K562 (cell line): ENCODE measurements around the gene FLRT1. TPM values are rescaled to one million over a fixed set of nuclear protein-coding genes. Genes with fewer than 3 reads are reported as not detected.

Experiments
- ATAC-seq: fragments of 200-7000 bp; cut with Tn5 transposase; 3 replicates; pipeline ENCODE4 v1.9.1; 2020; ENCODE audit warnings: moderate library complexity
- BruUV-seq: library from RNA; stranded (reverse); fragments of 400-500 nt; replicated peaks from 2 replicates; lab custom pipeline; 2021; lab: Mats Ljungman, UMichigan
- CTCF ChIA-PET: fragments of 300-600 bp; formaldehyde crosslinking; extraction: SDS; loops from one replicate; lab custom pipeline; 2021; ENCODE audit warnings: low intra/inter-chr PET ratio; lab: Yijun Ruan, JAX
- POLR2A ChIA-PET: fragments of 300-600, 350-650 bp; sonication (Branson Sonifier 250); formaldehyde crosslinking; extraction: SDS; loops from one replicate; lab custom pipeline; 2021; ENCODE audit warnings: antibody characterized with exemption, inconsistent platforms; lab: Yijun Ruan, JAX
- DNase-seq, 4 experiments: peaks; one replicate each; pipeline versions ENCODE4 v3.0.0 to v3.0.0-alpha.2; 2011 to 2018; ENCODE audit warnings: low spot score in 3 of 4, mixed read lengths in 3 of 4; ENCODE audit errors: extremely low read depth in 1 of 4
- FAIRE-seq: peaks from 2 replicates; lab custom pipeline; 2011; peaks lifted over from hg19 to GRCh38; lab: Jason Lieb, UNC
- H2AFZ ChIP-seq: 2 replicates; pipeline ENCODE4 v1.6.0; 2011; ENCODE audit warnings: low read depth, low read length, control low read depth, inconsistent platforms
- H3K27ac ChIP-seq: fragments of 200-600 bp; 3 replicates; pipeline ENCODE4 v1.8.0; 2011; ENCODE audit warnings: low read depth, mild to moderate bottlenecking, control low read depth, inconsistent platforms, low read length, moderate library complexity, mixed read lengths; ENCODE audit errors: extremely low read depth
- H3K27me3 ChIP-seq, 2 experiments: fragments of 300-600 bp in 1 of 2; 2 replicates in 1 of 2; 3 replicates in 1 of 2; pipeline versions ENCODE4 v1.6.0 to v1.8.0; 2011; ENCODE audit warnings: inconsistent platforms in 2 of 2, low read length in 2 of 2, mild to moderate bottlenecking in 1 of 2, mixed read lengths in 1 of 2, moderate library complexity in 1 of 2; ENCODE audit not compliant: control insufficient read depth in 2 of 2, insufficient read depth in 2 of 2
- H3K36me3 ChIP-seq: fragments of 300-600 bp; 3 replicates; pipeline ENCODE4 v1.8.0; 2011; ENCODE audit warnings: mild to moderate bottlenecking, low read length, inconsistent platforms; ENCODE audit not compliant: control insufficient read depth, insufficient read depth
- H3K4me1 ChIP-seq, 2 experiments: fragments of 200-600 bp in 1 of 2; replicated peaks in 1 of 2; 2 replicates in 1 of 2; 3 replicates in 1 of 2; pipeline versions ENCODE4 v1.5.1 to v1.8.0; 2011; ENCODE audit warnings: inconsistent platforms in 2 of 2, low read length in 2 of 2, mild to moderate bottlenecking in 1 of 2, mixed read lengths in 1 of 2, moderate library complexity in 1 of 2; ENCODE audit not compliant: control insufficient read depth in 2 of 2, insufficient read depth in 2 of 2
- H3K4me2 ChIP-seq: 2 replicates; pipeline ENCODE4 v1.6.1; 2011; ENCODE audit warnings: low read length, control low read depth, inconsistent platforms, mixed read lengths; ENCODE audit not compliant: insufficient read depth
- H3K4me3 ChIP-seq: fragments of 200-600 bp; sonication (generic), shearing (Covaris generic); 2 replicates; pipeline ENCODE4 v1.5.1; 2016; ENCODE audit warnings: control low read depth, inconsistent platforms
- H3K79me2 ChIP-seq: fragments of 200-600 bp; 3 replicates; pipeline ENCODE4 v1.8.0; 2011; ENCODE audit warnings: low read length, inconsistent platforms; ENCODE audit not compliant: control insufficient read depth, insufficient read depth
- H3K9ac ChIP-seq, 2 experiments: 2 replicates each; pipeline versions ENCODE4 v1.6.0 to v1.6.1; 2011; ENCODE audit warnings: low read depth in 2 of 2, low read length in 2 of 2, control low read depth in 1 of 2, inconsistent platforms in 1 of 2, mild to moderate bottlenecking in 1 of 2, mixed read lengths in 1 of 2; ENCODE audit not compliant: insufficient read depth in 1 of 2
- H3K9me1 ChIP-seq: one replicate; pipeline ENCODE4 v1.6.0; 2011; ENCODE audit warnings: inconsistent platforms, mild to moderate bottlenecking, low read length, moderate library complexity; ENCODE audit not compliant: control insufficient read depth, insufficient read depth
- H3K9me3 ChIP-seq: replicated peaks from 2 replicates; pipeline ENCODE4 v1.5.1; 2011; ENCODE audit warnings: low read depth, low read length, inconsistent platforms; ENCODE audit not compliant: control insufficient read depth, insufficient read depth
- H4K20me1 ChIP-seq: replicated peaks from 2 replicates; pipeline ENCODE4 v1.6.1; 2011; ENCODE audit warnings: low read length, inconsistent platforms, mixed read lengths; ENCODE audit not compliant: control insufficient read depth, insufficient read depth
- MYNN ChIP-seq, 2 experiments: sonication (generic); formaldehyde crosslinking in 1 of 2; IDR thresholded peaks; 2 replicates each; pipeline versions ENCODE4 v1.5.0 to v1.6.1; 2016 to 2020; ENCODE audit warnings: antibody characterized with exemption in 1 of 2, missing genetic modification reagents in 1 of 2
- NFE2 ChIP-seq: IDR thresholded peaks from 2 replicates; pipeline ENCODE4 v1.6.1; 2014; ENCODE audit warnings: antibody characterized with exemption, low read depth
- POLR2G ChIP-seq: fragments of 200-400 bp; formaldehyde crosslinking; IDR thresholded peaks from 2 replicates; pipeline ENCODE4 v1.6.1; 2017; ENCODE audit warnings: low read depth, mild to moderate bottlenecking, antibody characterized with exemption, low read length, moderate library complexity
- ZFP30 ChIP-seq: fragments of 250-450 bp; sonication (Bioruptor Pico); IDR thresholded peaks from 2 replicates; pipeline ENCODE4 v1.8.0; 2022; ENCODE audit warnings: moderate library complexity, mild to moderate bottlenecking, inconsistent platforms, borderline replicate concordance
- WGBS: fragments of 100-300 bp; shearing (Covaris generic); methylation state at CpG from one replicate; pipeline ENCODE4 v1.1.6; 2016; ENCODE audit warnings: low coverage, mixed read lengths; ENCODE audit not compliant: insufficient coverage; ENCODE audit errors: missing lambda C conversion rate; 5-methylcytosine and 5-hydroxymethylcytosine counted together
- in situ Hi-C: fragments of 300-500 bp; cut with MboI; formaldehyde crosslinking; loops from 4 replicates; pipeline ENCODE4 v1.15.0; 2018; ENCODE audit warnings: inconsistent platforms, mixed read lengths
- intact Hi-C: fragments of 100-400 bp; cut with micrococcal nuclease; formaldehyde crosslinking; loops from 2 replicates; pipeline ENCODE4 v1.14.2; 2022
- polyA plus RNA-seq, 8 experiments: library from polyadenylated mRNA; depleted of rRNA in 4 of 8; stranded (reverse) in 5 of 8; unstranded in 3 of 8; fragments of >200 nt; fragmentation: Nextera tagmentation in 2 of 8; fragmentation: Illumina TruSeq in 1 of 8; extraction: Ambion mirVana in 2 of 8; extraction: Trizol in 1 of 8; gene quantifications; 2 replicates each; pipeline versions ENCODE4 v1.2.1 to v1.2.3, GENCODE V29; 2011 to 2014; ENCODE audit warnings: inconsistent platforms in 1 of 8, missing spikeins in 1 of 8
- total RNA-seq, 7 experiments: library from RNA; depleted of rRNA in 6 of 7; stranded (reverse); fragments of >200 nt in 6 of 7; fragmentation: Illumina TruSeq in 2 of 7; extraction: Trizol in 2 of 7; gene quantifications; 2 replicates each; pipeline versions ENCODE4 v1.2.1 to v1.2.3, GENCODE V29; 2011 to 2021; ENCODE audit warnings: low replicate concordance in 1 of 7
- TF ChIP-seq, protein P1 (sequence below), 3 experiments: fragments of 200-800 bp in 1 of 3; sonication (Bioruptor generic) in 1 of 3; sonication (generic) in 1 of 3; formaldehyde crosslinking in 1 of 3; IDR thresholded peaks; 2 replicates each; pipeline versions ENCODE4 v1.6.1 to v1.8.0; 2016 to 2022; ENCODE audit warnings: mild to moderate bottlenecking in 2 of 3, missing compliant biosample characterization in 2 of 3, missing genetic modification characterization in 2 of 3, missing genetic modification reagents in 1 of 3
- TF ChIP-seq, protein P2 (sequence below): sonication (generic); formaldehyde crosslinking; IDR thresholded peaks from 2 replicates; pipeline ENCODE4 v1.8.1; 2023; ENCODE audit warnings: mild to moderate bottlenecking, missing genetic modification reagents

FLRT1 gene
- total and polyA plus RNA-seq, 9 of the 15 experiments (the other 6 are each of a cell fraction or from before 2014, with no cell fraction given) = not detected

DNA sequence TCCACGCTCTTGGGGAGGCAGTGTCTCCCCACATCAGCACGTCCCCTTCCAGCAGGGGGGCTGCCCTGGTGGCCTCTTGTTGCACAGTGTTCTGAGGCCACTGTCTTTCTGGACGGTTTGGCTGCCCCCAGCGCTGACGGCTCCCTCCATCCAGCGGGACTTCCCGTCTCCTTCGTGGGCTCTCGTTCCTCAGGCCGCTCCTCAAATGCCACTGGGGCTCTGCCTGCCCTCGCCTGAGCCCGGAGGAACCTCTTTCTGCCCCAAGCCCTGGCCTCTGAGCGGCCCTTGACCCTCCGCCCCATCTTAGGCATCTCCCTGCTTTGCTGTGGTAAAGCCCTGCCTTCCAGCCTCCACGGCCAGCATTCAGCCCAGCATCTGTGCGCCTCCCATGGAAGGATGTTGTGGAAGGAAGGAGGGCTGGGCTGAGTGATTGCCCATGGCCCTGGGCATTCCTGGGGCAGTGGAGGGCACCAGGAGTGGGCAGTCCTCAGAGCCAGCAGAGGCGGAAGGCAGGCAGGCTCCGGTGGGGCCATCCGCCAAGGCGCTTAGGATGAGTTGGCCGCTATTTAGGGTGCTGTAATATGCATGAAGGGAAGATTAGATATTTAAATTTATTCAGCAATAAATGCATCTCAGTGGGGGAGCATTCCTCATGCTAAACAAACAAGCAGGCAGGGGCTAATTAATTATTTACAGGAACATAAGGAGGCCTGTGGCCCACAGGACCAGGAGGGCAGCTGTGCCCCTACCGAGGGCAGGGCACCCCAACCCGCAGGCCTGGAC, 31.7 kb upstream of the FLRT1 start:
- no TSS peak for BruUV-seq
- Histone ChIP-seq H3K9me1 (peaks cover 16% of the 10 kb centered on the region), H3K9ac (no peak overlapping the region), H3K79me2 (no peaks in the 10 kb centered on the region), H3K36me3 (peaks cover 20% of the 10 kb centered on the region; the same call in 2 of the 3 replicates), H4K20me1 (peaks cover 51% of the 10 kb centered on the region), H3K4me1 (peaks cover 16 to 77% of the 10 kb centered on the region in 2 experiments), H3K27ac (no peak overlapping the region), H3K4me3 (no peak overlapping the region), H3K9me3 (no peaks in the 10 kb centered on the region), H3K4me2 (no peak overlapping the region), H2AFZ (no peak overlapping the region), H3K27me3 (no peaks in the 10 kb centered on the region)
- in situ Hi-C loops (no loop called here), intact Hi-C loops (loop anchor here (10.0 kb wide), 2 partner anchors 91 to 141 kb away; no protein-coding TSS in a partner anchor)
- DNase-seq (no peak), ATAC-seq (no peak), FAIRE-seq (no peak)
- POLR2A ChIA-PET = no interaction called here
- CTCF ChIA-PET = no interaction called here
- TF ChIP-seq, protein P1, sequence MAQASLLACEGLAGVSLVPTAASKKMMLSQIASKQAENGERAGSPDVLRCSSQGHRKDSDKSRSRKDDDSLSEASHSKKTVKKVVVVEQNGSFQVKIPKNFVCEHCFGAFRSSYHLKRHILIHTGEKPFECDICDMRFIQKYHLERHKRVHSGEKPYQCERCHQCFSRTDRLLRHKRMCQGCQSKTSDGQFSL (CRISPR knock-in tag; IDR thresholded peaks at IDR 0.05) = peak; percentile 54; the same call in 1 of the 2 replicates
- TF ChIP-seq, protein P1 (tag; IDR thresholded peaks at IDR 0.05) = no peak
- 0 out of 2 replicates have a peak, but pooled peaks have one; percentile 19 for TF ChIP-seq MYNN (IDR thresholded peaks at IDR 0.05)
- TF ChIP-seq MYNN (CRISPR knock-in tag; IDR thresholded peaks at IDR 0.05) = no peak
- TF ChIP-seq, protein P2, sequence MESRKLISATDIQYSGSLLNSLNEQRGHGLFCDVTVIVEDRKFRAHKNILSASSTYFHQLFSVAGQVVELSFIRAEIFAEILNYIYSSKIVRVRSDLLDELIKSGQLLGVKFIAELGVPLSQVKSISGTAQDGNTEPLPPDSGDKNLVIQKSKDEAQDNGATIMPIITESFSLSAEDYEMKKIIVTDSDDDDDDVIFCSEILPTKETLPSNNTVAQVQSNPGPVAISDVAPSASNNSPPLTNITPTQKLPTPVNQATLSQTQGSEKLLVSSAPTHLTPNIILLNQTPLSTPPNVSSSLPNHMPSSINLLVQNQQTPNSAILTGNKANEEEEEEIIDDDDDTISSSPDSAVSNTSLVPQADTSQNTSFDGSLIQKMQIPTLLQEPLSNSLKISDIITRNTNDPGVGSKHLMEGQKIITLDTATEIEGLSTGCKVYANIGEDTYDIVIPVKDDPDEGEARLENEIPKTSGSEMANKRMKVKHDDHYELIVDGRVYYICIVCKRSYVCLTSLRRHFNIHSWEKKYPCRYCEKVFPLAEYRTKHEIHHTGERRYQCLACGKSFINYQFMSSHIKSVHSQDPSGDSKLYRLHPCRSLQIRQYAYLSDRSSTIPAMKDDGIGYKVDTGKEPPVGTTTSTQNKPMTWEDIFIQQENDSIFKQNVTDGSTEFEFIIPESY = peak; percentile 98
- TF ChIP-seq ZFP30 (CRISPR knock-in tag) = no peak
- TF ChIP-seq NFE2 = no peak
- TF ChIP-seq POLR2G = peak; percentile 38; the same call in 1 of the 2 replicates
- 77% methylated on average over 22 of the region's 23 CpGs for WGBS
